Calu3 (cell line): ENCODE results near the gene RERE. TPM values are rescaled to one million over a fixed set of nuclear protein-coding genes. Genes with fewer than 3 reads are reported as not detected.
"Not testable (repeated sequence)": the region's sequence is repeated elsewhere in the genome, so short reads cannot be mapped to it uniquely, and the experiment has no call there.

ENCODE experiments used
- BruUV-seq: library from RNA; stranded (reverse); fragments of 400-500 nt; replicated peaks from 2 replicates; lab custom pipeline; 2021; lab: Mats Ljungman, UMichigan
- CTCF ChIA-PET: fragments of 300-600 bp; sonication (Branson Sonifier 250); formaldehyde crosslinking; loops from one replicate; lab custom pipeline; 2022; ENCODE audit warnings: antibody characterized with exemption; lab: Charles Lee
- DNase-seq: peaks from one replicate; pipeline ENCODE4 v3.0.0; 2022
- H3K27ac Mint-ChIP-seq: one replicate; pipeline ENCODE4 v1.8.0; 2022; ENCODE audit warnings: mixed read lengths; ENCODE audit not compliant: unreplicated experiment
- H3K27me3 Mint-ChIP-seq: one replicate; pipeline ENCODE4 v1.8.0; 2022; ENCODE audit warnings: mixed read lengths; ENCODE audit not compliant: unreplicated experiment
- H3K36me3 Mint-ChIP-seq: one replicate; pipeline ENCODE4 v1.8.0; 2022; ENCODE audit warnings: mild to moderate bottlenecking, moderate library complexity, mixed read lengths; ENCODE audit not compliant: insufficient read depth, unreplicated experiment
- H3K4me1 Mint-ChIP-seq: one replicate; pipeline ENCODE4 v1.8.0; 2022; ENCODE audit warnings: mild to moderate bottlenecking, low read depth, mixed read lengths; ENCODE audit not compliant: unreplicated experiment
- H3K4me3 Mint-ChIP-seq: one replicate; pipeline ENCODE4 v1.8.0; 2022; ENCODE audit warnings: mild to moderate bottlenecking, low read depth, moderate library complexity, mixed read lengths; ENCODE audit not compliant: unreplicated experiment
- H3K9me3 Mint-ChIP-seq: one replicate; pipeline ENCODE4 v1.8.0; 2022; ENCODE audit warnings: low read depth, mixed read lengths; ENCODE audit not compliant: unreplicated experiment
- intact Hi-C: fragments of 100-400 bp; cut with micrococcal nuclease; formaldehyde crosslinking; loops from one replicate; pipeline ENCODE4 v1.10.0; 2022; ENCODE audit not compliant: unreplicated experiment
- total RNA-seq: library from RNA; stranded (reverse); gene quantifications from 2 replicates; pipeline ENCODE4 v1.2.3, GENCODE V29; 2022
- TF ChIP-seq, protein P1 (sequence below): fragments of 200-600 bp; IDR thresholded peaks from one replicate; pipeline ENCODE4 v1.8.0; 2022; ENCODE audit warnings: antibody characterized with exemption; ENCODE audit not compliant: unreplicated experiment

The RERE gene
- total RNA-seq, 1 experiment from 2014 or later, result 45.9 TPM

DNA sequence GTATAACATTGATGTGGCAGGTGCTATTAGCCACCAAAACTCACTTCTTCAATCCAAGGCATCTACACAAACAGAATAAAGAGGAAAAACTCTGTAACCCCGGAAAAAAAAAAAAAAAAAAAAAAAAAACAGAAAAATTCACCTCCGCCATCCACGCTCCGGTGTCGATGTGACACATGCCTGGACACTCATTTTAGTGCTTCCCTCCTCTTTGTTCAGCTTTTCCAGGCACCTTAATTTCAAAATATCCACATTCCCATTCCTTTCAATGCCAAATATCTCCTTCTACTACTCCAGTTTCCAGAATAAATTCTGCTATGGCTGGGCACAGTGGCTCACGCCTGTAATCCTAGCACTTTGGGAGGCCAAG lies 5.8 kb upstream of the RERE start:
- Mint-ChIP-seq H3K27me3 (no peaks in the 10 kb centered on the region), H3K4me3 (no peak overlapping the region), H3K4me1 (peaks cover 17% of the 10 kb centered on the region), H3K36me3 (peaks cover 2% of the 10 kb centered on the region), H3K27ac (no peak overlapping the region), H3K9me3 (no peaks in the 10 kb centered on the region)
- intact Hi-C loops, result no loop called here
- CTCF ChIA-PET, result no interaction called here
- no peak for DNase-seq
- TF ChIP-seq, protein P1, sequence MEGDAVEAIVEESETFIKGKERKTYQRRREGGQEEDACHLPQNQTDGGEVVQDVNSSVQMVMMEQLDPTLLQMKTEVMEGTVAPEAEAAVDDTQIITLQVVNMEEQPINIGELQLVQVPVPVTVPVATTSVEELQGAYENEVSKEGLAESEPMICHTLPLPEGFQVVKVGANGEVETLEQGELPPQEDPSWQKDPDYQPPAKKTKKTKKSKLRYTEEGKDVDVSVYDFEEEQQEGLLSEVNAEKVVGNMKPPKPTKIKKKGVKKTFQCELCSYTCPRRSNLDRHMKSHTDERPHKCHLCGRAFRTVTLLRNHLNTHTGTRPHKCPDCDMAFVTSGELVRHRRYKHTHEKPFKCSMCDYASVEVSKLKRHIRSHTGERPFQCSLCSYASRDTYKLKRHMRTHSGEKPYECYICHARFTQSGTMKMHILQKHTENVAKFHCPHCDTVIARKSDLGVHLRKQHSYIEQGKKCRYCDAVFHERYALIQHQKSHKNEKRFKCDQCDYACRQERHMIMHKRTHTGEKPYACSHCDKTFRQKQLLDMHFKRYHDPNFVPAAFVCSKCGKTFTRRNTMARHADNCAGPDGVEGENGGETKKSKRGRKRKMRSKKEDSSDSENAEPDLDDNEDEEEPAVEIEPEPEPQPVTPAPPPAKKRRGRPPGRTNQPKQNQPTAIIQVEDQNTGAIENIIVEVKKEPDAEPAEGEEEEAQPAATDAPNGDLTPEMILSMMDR, result no peak
- BruUV-seq, result no TSS peak

DNA sequence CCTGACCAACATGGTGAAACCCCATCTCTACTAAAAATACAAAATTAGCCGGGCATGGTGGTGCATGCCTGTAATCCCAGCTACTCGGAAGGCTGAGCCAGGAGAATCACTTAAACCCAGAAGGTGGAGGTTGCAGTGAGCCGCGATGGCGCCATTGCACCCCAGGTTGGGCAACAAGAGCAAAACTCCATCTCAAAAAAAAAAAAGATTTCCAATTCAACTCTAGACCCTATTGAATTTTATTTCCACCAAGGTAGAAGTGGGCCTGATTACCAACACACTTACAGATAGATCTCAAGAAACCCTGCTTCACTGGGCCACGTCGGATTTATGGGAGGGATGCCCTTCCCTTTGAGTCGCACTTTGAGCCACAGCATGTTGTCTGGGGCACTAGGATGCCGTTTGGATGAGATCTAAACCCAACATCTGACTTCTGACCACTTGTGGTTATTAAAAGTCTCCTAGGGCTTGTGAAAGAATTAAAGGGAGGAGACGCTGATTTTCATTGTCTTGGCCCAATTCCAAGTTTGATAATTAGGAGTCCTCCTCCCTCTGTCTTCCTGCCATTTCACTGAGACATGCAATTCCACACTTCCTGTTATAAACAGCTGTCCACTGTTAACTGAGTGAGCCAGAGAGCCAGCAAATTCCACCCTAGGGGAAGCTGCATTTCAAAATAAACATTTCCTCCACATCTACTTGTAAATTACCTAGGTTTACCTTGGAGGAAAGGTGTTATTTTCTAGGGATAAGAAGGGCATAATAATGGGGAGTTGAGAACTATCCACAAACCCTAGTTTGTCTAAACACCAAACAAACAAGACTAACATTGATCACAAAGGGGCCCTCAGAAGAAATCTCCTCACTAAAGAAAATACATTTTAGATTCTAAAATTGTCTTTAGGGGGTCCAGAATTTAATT lies 5.2 kb upstream of the RERE start:
- DNase-seq, result peak; percentile 6
- intact Hi-C loops, result no loop called here
- H3K4me3 Mint-ChIP-seq, result no peak overlapping the region
- CTCF ChIA-PET, result no interaction called here
- TF ChIP-seq, protein P1, result no peak
- no peak overlapping the region for H3K27ac Mint-ChIP-seq
- BruUV-seq, result no TSS peak
- H3K4me1 Mint-ChIP-seq, result peaks cover 23% of the 10 kb centered on the region
- H3K27me3 Mint-ChIP-seq, result no peaks in the 10 kb centered on the region
- no peaks in the 10 kb centered on the region for H3K9me3 Mint-ChIP-seq
- H3K36me3 Mint-ChIP-seq, result peaks cover 8% of the 10 kb centered on the region

DNA sequence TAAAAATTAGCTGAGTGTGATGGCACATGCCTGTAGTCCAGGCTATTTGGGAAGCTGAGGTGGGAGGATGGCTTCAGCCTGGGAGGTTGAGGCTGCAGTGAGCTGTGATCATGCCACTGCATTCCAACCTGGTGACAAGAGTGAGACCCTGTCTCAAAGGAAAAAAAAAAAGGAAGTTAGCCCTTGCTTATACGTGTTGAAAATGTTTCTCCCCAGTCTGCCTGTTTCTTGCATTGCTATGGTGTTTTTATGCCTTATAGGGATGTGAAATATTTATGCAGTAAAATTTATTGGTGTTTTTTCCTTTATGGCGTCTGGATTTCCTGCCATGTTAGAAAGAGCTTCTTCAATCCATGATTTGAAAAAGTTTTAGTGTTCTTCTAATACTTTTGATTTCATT lies 3.6 kb upstream of the RERE start:
- no TSS peak for BruUV-seq
- peaks cover 24% of the 10 kb centered on the region for H3K4me1 Mint-ChIP-seq
- intact Hi-C loops, result no loop called here
- no peaks in the 10 kb centered on the region for H3K9me3 Mint-ChIP-seq
- H3K27ac Mint-ChIP-seq, result no peak overlapping the region
- DNase-seq, result no peak
- no peaks in the 10 kb centered on the region for H3K27me3 Mint-ChIP-seq
- CTCF ChIA-PET, result interaction anchor here (1.1 kb wide), 1 partner anchor 28 kb away, joined by 3 read pairs; no protein-coding TSS in a partner anchor
- peaks cover 24% of the 10 kb centered on the region for H3K36me3 Mint-ChIP-seq
- TF ChIP-seq, protein P1, result no peak
- H3K4me3 Mint-ChIP-seq, result no peak overlapping the region

DNA sequence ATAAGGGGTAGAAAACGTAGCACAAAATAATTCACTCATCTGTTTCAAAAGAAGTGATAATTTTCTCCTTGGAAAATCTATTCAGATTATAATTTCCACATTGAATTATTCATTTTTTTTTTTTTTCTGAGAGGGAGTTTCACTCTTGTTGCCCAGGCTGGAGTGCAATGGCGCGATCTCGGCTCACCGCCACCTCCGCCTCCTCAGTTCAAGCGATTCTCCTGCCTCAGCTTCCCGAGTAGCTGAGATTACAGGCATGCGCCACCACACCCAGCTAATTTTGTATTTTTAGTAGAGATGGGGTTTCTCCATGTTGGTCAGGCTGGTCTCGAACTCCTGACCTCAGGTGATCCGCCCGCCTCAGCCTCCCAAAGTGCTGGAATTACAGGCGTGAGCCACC lies 1.3 kb upstream of the RERE start:
- not testable (repeated sequence) for H3K27me3 Mint-ChIP-seq, DNase-seq, H3K27ac Mint-ChIP-seq, BruUV-seq, H3K9me3 Mint-ChIP-seq
- intact Hi-C loops, result loop anchor here (5.0 kb wide), 1 partner anchor 76 kb away; no protein-coding TSS in a partner anchor
- CTCF ChIA-PET, result interaction anchor here (0.7 kb wide), 1 partner anchor 30 kb away, joined by 3 read pairs; no protein-coding TSS in a partner anchor
- peaks cover 30% of the 10 kb centered on the region for H3K36me3 Mint-ChIP-seq
- peak overlapping the region; percentile 81 for H3K4me3 Mint-ChIP-seq
- peaks cover 45% of the 10 kb centered on the region for H3K4me1 Mint-ChIP-seq
